K562 (cell line): Measurements from ENCODE around the gene LDLR.

Experiments used
- CREB1 ChIP-seq, 2 experiments: sonication (generic) in 1 of 2; formaldehyde crosslinking in 1 of 2; IDR thresholded peaks; 2 replicates each; pipeline versions ENCODE4 v1.6.1 to v1.8.0; 2012 to 2022; ENCODE audit warnings: inconsistent platforms in 1 of 2, mild to moderate bottlenecking in 1 of 2, missing genetic modification reagents in 1 of 2, moderate library complexity in 1 of 2
- CTCF ChIP-seq, 3 experiments: IDR thresholded peaks in 2 of 3; conservative IDR thresholded peaks in 1 of 3; 2 replicates each; pipeline ENCODE4 v1.5.1; 2011 to 2012; ENCODE audit warnings: low read length in 3 of 3, mild to moderate bottlenecking in 3 of 3, control low read depth in 2 of 3, improper control_type of control experiment in 1 of 3, inconsistent platforms in 1 of 3, low read depth in 1 of 3, mixed read lengths in 1 of 3, moderate library complexity in 1 of 3; ENCODE audit not compliant: insufficient read depth in 2 of 3
- GATA2 ChIP-seq: sonication (generic); formaldehyde crosslinking; IDR thresholded peaks from 2 replicates; pipeline ENCODE4 v1.4.0; 2020; ENCODE audit warnings: mild to moderate bottlenecking, missing genetic modification reagents
- ZBTB12 ChIP-seq: fragments of 250-450 bp; sonication (Bioruptor Pico); IDR thresholded peaks from 2 replicates; pipeline ENCODE4 v1.4.0; 2020
- ZFP30 ChIP-seq: fragments of 250-450 bp; sonication (Bioruptor Pico); IDR thresholded peaks from 2 replicates; pipeline ENCODE4 v1.8.0; 2022; ENCODE audit warnings: moderate library complexity, mild to moderate bottlenecking, inconsistent platforms, borderline replicate concordance

- TF ChIP-seq ZFP30 (CRISPR knock-in tag) (no peak), GATA2 (CRISPR knock-in tag) (no peak), CREB1 (IDR thresholded peaks at IDR 0.05) (no peak), CREB1 (CRISPR knock-in tag; IDR thresholded peaks at IDR 0.05) (no peak), ZBTB12 (CRISPR knock-in tag) (no peak), CTCF (IDR thresholded peaks at IDR 0.05 in 2 of 3, conservative IDR thresholded peaks at IDR 0.05 in 1 of 3; ENCODE audit: insufficient read depth in 2 of 3, low read depth in 1 of 3, low read length in 3 of 3) (no peak)
Measured at GRCh38 chr19:11179716-11180297, 90.5 kb downstream of the LDLR start.
